Measurements from ENCODE around the gene ADCK2.
"Not testable (repeated sequence)": the region's sequence is repeated elsewhere in the genome, so short reads cannot be mapped to it uniquely, and the experiment has no call there.

GRCh38 chr7:140743255-140743654, 70.5 kb downstream of the ADCK2 start:
- not testable (repeated sequence) for TF ChIP-seq POLR2A, POLR2AphosphoS5, SPI1 (IDR thresholded peaks at IDR 0.05; ENCODE audit: low read depth, low read length)

Measured in GM12891 (cell line).